ENCODE data around the gene GLIS1.

Gene GLIS1

GRCh38 chr1:53542551-53542950 is 196.4 kb downstream of the GLIS1 start:
- no peak for FAIRE-seq

GRCh38 chr1:53541761-53542550 is 197.0 kb downstream of the GLIS1 start:
- no peak for FAIRE-seq

GRCh38 chr1:53541263-53541625 is 197.7 kb downstream of the GLIS1 start:
- no peak for FAIRE-seq

GRCh38 chr1:53540604-53541262 is 198.2 kb downstream of the GLIS1 start:
- no peak for FAIRE-seq

GRCh38 chr1:53539711-53540603 is 199.0 kb downstream of the GLIS1 start:
- FAIRE-seq = no peak

GRCh38 chr1:53539226-53539625 is 199.7 kb downstream of the GLIS1 start:
- no peak for FAIRE-seq

- no peak for FAIRE-seq
These were observed 202.4 kb downstream of the GLIS1 start for GRCh38 chr1:53536606-53537005.

GRCh38 chr1:53535846-53536245 is 203.1 kb downstream of the GLIS1 start:
- FAIRE-seq = no peak

- FAIRE-seq = no peak
These were observed 203.7 kb downstream of the GLIS1 start for GRCh38 chr1:53535226-53535625.

GRCh38 chr1:53532912-53533311 is 206.1 kb downstream of the GLIS1 start:
- no peak for FAIRE-seq

GRCh38 chr1:53532377-53532776 is 206.6 kb downstream of the GLIS1 start:
- FAIRE-seq = no peak

GRCh38 chr1:53530550-53530949 is 208.4 kb downstream of the GLIS1 start:
- FAIRE-seq = no peak

GRCh38 chr1:53529555-53529954 is 209.4 kb downstream of the GLIS1 start:
- FAIRE-seq = no peak

- FAIRE-seq = no peak
These were observed 211.6 kb downstream of the GLIS1 start for GRCh38 chr1:53527368-53527767.

GRCh38 chr1:53526451-53527101 is 212.4 kb downstream of the GLIS1 start:
- FAIRE-seq = no peak

GRCh38 chr1:53525595-53525994 is 213.4 kb downstream of the GLIS1 start:
- FAIRE-seq = no peak

GRCh38 chr1:53524428-53525375 is 214.3 kb downstream of the GLIS1 start:
- FAIRE-seq = no peak

- FAIRE-seq = no peak
These were observed 216.9 kb downstream of the GLIS1 start for GRCh38 chr1:53521924-53522552.

GRCh38 chr1:53520481-53520880 is 218.5 kb downstream of the GLIS1 start:
- no peak for FAIRE-seq

- no peak for FAIRE-seq
These were observed 219.5 kb downstream of the GLIS1 start for GRCh38 chr1:53519421-53519820.

- no peak for FAIRE-seq
These were observed 220.2 kb downstream of the GLIS1 start for GRCh38 chr1:53518775-53519174.
